Smooth muscle cell (in vitro differentiated cells): ENCODE measurements around the gene SBF1. TPM values are rescaled to one million over a fixed set of nuclear protein-coding genes. Genes with fewer than 3 reads are reported as not detected.

Source experiments
- DNase-seq: peaks from one replicate; lab custom pipeline; 2025; ENCODE audit not compliant: unreplicated experiment; lab: John Stamatoyannopoulos, UW
- H2AFZ ChIP-seq: fragments of 200-600 bp; sonication (generic); 2 replicates; pipeline ENCODE4 v1.6.0; 2016; ENCODE audit warnings: antibody characterized with exemption, low read depth, mild to moderate bottlenecking
- H3F3A ChIP-seq: fragments of 200-600 bp; sonication (generic); 2 replicates; pipeline ENCODE4 v1.6.0; 2017; ENCODE audit warnings: antibody characterized with exemption, low read depth
- H3K27ac ChIP-seq: fragments of 200-600 bp; sonication (generic); 2 replicates; pipeline ENCODE4 v1.5.1; 2016; ENCODE audit warnings: low read depth, mild to moderate bottlenecking
- H3K27me3 ChIP-seq: fragments of 200-600 bp; sonication (generic); 2 replicates; pipeline ENCODE4 v1.6.1; 2016; ENCODE audit warnings: low read depth, mild to moderate bottlenecking
- H3K36me3 ChIP-seq: fragments of 200-600 bp; sonication (generic); 2 replicates; pipeline ENCODE4 v1.5.1; 2016; ENCODE audit warnings: low read depth
- H3K4me1 ChIP-seq: fragments of 200-600 bp; sonication (generic); 2 replicates; pipeline ENCODE4 v1.5.1; 2016; ENCODE audit warnings: low read depth
- H3K4me2 ChIP-seq: fragments of 200-600 bp; sonication (generic); 2 replicates; pipeline ENCODE4 v1.6.0; 2016; ENCODE audit warnings: mild to moderate bottlenecking
- H3K4me3 ChIP-seq: fragments of 200-600 bp; sonication (generic); 2 replicates; pipeline ENCODE4 v1.5.1; 2016; ENCODE audit warnings: mild to moderate bottlenecking
- H3K79me2 ChIP-seq: fragments of 200-600 bp; sonication (generic); 2 replicates; pipeline ENCODE4 v1.6.0; 2016; ENCODE audit warnings: low read depth, mild to moderate bottlenecking
- H3K9ac ChIP-seq: fragments of 200-600 bp; sonication (generic); 2 replicates; pipeline ENCODE4 v1.6.0; 2016; ENCODE audit warnings: low read depth
- H3K9me3 ChIP-seq: fragments of 200-600 bp; sonication (generic); replicated peaks from 2 replicates; pipeline ENCODE4 v1.5.1; 2016; ENCODE audit warnings: low read depth
- H4K20me1 ChIP-seq: fragments of 200-600 bp; sonication (generic); 2 replicates; pipeline ENCODE4 v1.6.0; 2016; ENCODE audit warnings: low read depth
- CTCF ChIP-seq: fragments of 200-600 bp; sonication (generic); IDR thresholded peaks from 2 replicates; pipeline ENCODE4 v1.5.1; 2017; ENCODE audit warnings: borderline replicate concordance, mild to moderate bottlenecking, antibody characterized with exemption; ENCODE audit not compliant: insufficient read depth, poor library complexity, severe bottlenecking
- WGBS: methylation state at CpG from one replicate; pipeline ENCODE4 v1.1.7; 2016; ENCODE audit warnings: low lambda C conversion rate; 5-methylcytosine and 5-hydroxymethylcytosine counted together
- polyA plus RNA-seq: library from polyadenylated mRNA; unstranded; fragments of >200 nt; fragmentation: Nextera tagmentation; extraction: Ambion mirVana; gene quantifications from 2 replicates; pipeline ENCODE4 v1.2.1, GENCODE V29; 2016
- total RNA-seq: library from RNA; depleted of rRNA; stranded (reverse); fragments of >200 nt; gene quantifications from 2 replicates; pipeline ENCODE4 v1.2.3, GENCODE V29; 2014

Gene SBF1
- total and polyA plus RNA-seq, 2 experiments from 2014 or later: 37.3 to 53.6 TPM

DNA sequence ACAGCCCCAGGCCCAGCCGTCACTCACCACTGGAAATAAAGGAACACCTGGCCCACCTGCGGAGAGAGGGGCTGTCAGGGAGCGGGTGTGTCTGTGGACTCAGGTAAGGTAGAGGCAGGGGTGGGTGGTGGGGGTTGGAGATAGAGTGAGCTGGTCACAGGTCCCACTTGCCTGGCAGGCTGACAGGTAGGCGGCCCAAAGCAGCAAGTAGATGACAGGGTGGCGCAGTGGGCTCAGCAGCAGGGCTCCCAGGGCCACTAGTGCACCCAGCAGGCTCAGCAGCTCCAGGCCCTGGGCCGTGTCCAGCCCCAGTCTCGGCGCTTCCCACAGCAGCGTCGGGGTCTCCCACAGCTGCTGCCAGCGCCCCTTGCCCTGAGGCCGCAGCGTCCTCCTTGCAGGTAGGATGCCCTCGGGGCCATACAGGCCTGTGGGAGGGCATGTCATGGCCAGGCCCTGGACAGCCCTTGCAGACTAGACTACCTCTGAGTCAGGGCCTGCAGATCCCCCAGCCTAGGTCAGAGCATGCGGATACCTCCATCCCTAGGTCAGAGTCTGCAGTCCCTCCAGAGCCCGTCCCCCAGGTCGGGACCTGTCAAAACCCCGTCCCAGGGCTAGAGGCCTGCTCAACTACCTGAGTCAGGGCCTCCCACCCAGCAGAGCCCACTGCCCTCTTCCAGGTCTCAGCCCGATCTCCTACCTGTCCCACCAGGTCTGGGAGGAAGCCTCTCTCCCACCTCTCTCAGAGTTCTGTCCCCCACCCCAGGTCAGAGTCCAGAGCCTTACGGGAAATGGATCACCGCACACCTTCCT, 32.0 kb upstream of the SBF1 start:
- peak overlapping the region; percentile 95 for H3K4me2 ChIP-seq
- H3K27ac ChIP-seq: peak overlapping the region; percentile 64
- peak overlapping the region; percentile 79 for H2AFZ ChIP-seq
- H3K9ac ChIP-seq: peak overlapping the region; percentile 89
- H3F3A ChIP-seq: peaks cover 6% of the 10 kb centered on the region
- TF ChIP-seq CTCF: no peak
- H3K4me3 ChIP-seq: peak overlapping the region; percentile 99
- H4K20me1 ChIP-seq: peaks cover 6% of the 10 kb centered on the region
- DNase-seq: no peak
- peaks cover 12% of the 10 kb centered on the region for H3K4me1 ChIP-seq
- H3K36me3 ChIP-seq: no peaks in the 10 kb centered on the region
- H3K27me3 ChIP-seq: no peaks in the 10 kb centered on the region
- peaks cover 51% of the 10 kb centered on the region for H3K79me2 ChIP-seq
- 41% methylated on average over 19 of the region's 21 CpGs for WGBS
- no peaks in the 10 kb centered on the region for H3K9me3 ChIP-seq

- no peak for DNase-seq
- Histone ChIP-seq H3K9ac (peak overlapping the region; percentile 89), H3K4me1 (peaks cover 12% of the 10 kb centered on the region), H3K27me3 (no peaks in the 10 kb centered on the region), H3F3A (peaks cover 6% of the 10 kb centered on the region), H3K27ac (no peak overlapping the region), H3K36me3 (no peaks in the 10 kb centered on the region), H3K9me3 (no peaks in the 10 kb centered on the region), H3K79me2 (peaks cover 44% of the 10 kb centered on the region), H4K20me1 (peaks cover 6% of the 10 kb centered on the region), H3K4me3 (peak overlapping the region; percentile 99), H2AFZ (no peak overlapping the region), H3K4me2 (peak overlapping the region; percentile 95)
- WGBS: 93% methylated on average over 41 of the region's 41 CpGs
- TF ChIP-seq CTCF: no peak
Observed at GRCh38 chr22:50505776-50506610, 31.2 kb upstream of the SBF1 start.

GRCh38 chr22:50505276-50505775, 30.5 kb upstream of the SBF1 start:
- Histone ChIP-seq H3K36me3 (no peaks in the 10 kb centered on the region), H3K27ac (no peak overlapping the region), H4K20me1 (peaks cover 6% of the 10 kb centered on the region), H2AFZ (no peak overlapping the region), H3K4me3 (no peak overlapping the region), H3K9ac (no peak overlapping the region), H3F3A (peaks cover 6% of the 10 kb centered on the region), H3K27me3 (no peaks in the 10 kb centered on the region), H3K79me2 (peaks cover 37% of the 10 kb centered on the region), H3K4me2 (no peak overlapping the region), H3K4me1 (peaks cover 12% of the 10 kb centered on the region), H3K9me3 (no peaks in the 10 kb centered on the region)
- 97% methylated on average over 9 of the region's 14 CpGs for WGBS
- DNase-seq: no peak
- no peak for TF ChIP-seq CTCF
